DOHH2 (cell line): ENCODE results near the gene FSTL1.

ENCODE experiments used
- CTCF ChIP-seq: fragments of 200-600 bp; sonication (generic); IDR thresholded peaks from one replicate; pipeline ENCODE4 v1.5.1; 2014; ENCODE audit warnings: antibody characterized with exemption, mild to moderate bottlenecking, low read depth, low read length; ENCODE audit not compliant: poor library complexity, severe bottlenecking
- EZH2phosphoT487 ChIP-seq: fragments of 200-600 bp; sonication (generic); IDR thresholded peaks from 2 replicates; pipeline ENCODE4 v1.6.1; 2017; ENCODE audit warnings: borderline replicate concordance, mild to moderate bottlenecking, antibody characterized with exemption, low read length, moderate library complexity, mixed read lengths

DNA sequence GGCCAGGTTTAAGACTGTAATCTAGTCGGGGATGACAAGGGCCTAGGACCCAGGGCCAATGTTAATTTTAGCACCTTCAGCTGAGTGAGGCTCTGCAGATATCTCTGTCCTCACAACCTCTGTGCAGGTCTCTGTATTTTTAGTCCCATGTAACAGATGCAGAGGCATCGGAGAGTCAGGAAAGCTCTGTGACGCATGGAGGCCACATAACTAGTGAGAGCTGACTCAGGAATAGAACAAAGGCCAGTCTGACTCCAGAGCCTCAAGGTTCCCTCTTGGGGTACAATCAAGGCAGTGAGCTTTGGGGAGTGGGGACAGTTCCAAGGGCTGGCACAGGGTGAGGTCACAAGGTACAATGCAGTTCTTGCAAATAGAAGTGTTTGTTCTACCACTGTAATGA lies 31.0 kb downstream of the FSTL1 start:
- TF ChIP-seq CTCF: no peak
- no peak for TF ChIP-seq EZH2phosphoT487
